Fibroblast of peridontal ligament (primary cell): ENCODE measurements around the gene ADGRG1.

Experiments
- DNase-seq: peaks from one replicate; pipeline ENCODE4 v3.0.0-alpha.2; 2010; ENCODE audit errors: extremely low read depth

Gene ADGRG1

DNA sequence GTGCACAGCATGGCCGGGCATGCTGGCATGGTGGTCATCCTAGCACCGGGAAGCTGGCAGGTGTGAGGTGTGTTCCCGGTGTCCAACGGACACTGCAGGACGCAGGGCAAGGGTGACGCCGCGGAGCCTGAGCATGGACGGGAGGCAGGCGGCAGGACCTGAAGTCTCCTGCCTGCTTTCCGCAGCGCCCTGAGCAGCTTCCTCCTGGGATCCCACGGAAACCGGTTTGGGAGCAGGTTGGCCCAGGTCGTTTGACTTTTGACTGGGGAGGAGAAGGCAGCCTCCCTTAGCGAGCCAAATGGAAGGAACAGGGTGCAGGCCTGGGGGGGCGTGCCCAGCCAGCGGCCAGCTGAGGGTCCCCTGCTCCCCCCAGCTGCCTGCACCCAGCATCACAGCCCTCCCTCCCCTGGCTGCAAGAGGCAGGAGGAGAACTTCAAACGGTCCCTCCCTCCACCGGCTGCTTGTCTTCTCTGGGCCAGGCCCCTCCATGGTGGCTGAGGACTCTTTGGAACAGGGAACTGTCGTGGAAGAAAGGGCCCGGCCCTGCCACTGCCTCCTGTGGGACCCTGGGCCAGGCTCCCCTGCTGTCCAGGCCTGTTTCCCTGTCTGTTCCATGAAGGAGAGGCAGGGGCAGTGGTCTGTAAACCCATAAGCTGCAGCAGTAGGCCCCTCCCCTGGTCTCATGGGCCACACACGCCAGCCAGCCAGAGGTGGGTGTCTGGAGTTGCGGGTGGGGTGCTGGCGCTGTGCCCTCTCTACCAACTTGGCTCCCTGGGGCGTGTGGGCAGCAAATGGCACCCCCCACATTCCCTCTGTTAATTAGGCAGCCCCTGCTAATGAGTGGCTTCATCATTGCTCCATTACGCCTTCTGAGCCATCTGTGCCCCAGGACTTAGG, 7.8 kb upstream of the ADGRG1 start:
- DNase-seq: no peak

DNA sequence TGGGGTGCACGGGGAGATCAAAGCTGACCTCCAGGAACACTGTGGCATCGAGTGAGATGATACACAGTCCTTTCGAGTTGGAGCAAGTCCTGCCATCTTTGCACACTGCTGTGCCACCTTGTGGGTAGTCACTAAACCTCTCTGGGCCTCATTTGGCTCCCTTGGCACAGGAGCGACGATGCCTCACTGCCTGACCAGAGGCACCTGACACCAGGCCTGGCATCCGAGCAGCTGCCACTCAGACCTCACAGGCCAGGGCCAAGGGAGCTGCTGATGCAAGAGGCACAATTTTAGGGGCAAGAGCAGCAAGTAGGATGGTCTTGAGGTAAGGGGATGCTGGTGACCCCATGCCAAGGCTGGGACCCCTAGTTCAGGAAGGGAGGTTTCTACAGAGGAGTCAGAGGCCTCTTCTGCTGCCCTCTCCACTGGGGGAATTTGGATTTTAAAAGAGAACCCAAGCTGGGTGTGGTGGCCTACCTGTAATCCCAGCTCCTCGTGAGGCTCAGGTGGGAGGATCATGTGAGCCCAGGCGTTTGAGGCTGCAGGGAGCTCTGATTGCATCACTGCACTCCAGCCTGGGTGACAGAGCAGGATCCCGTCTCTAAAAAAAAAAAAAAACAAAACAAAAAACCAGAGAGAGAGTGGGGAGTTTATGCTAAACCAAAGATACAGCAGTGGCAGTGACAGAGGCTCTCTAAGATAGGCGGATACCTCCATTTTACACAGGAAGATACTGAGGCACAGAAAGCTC, 6.7 kb upstream of the ADGRG1 start:
- DNase-seq: no peak

GRCh38 chr16:57622361-57623250, 5.8 kb upstream of the ADGRG1 start:
- DNase-seq: no peak

GRCh38 chr16:57623251-57624043, 5.0 kb upstream of the ADGRG1 start:
- no peak for DNase-seq

DNA sequence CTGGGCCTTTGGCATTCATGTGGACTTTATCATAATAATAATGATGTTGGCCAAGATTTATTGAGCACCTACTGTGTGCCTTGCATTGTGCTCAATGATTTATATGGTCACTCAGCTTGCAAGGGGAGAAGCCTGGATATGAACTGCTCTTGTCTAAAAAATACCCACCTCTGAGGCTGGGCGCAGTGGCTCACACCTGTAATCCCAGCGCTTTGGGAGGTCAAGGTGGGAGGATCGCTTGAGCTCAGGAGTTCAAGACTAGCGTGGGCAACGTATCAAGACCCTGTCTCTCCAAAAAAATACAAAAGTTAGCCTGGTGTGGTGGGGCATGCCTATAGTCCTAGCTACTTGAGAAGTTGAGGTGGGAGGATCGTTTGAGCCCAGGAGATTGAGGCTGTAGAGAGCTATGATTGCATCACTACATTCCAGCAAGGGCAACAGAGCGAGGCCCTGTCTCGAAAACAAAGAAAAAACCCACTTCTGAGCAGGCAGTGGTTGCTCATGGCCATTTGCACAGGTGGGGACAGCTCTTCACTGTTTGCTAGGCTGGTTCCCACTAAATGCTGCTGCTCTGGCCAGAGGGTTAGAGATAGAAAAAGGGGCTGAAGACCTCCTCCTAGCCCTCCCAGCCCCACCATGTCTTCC, 4.3 kb upstream of the ADGRG1 start:
- DNase-seq: no peak

DNA sequence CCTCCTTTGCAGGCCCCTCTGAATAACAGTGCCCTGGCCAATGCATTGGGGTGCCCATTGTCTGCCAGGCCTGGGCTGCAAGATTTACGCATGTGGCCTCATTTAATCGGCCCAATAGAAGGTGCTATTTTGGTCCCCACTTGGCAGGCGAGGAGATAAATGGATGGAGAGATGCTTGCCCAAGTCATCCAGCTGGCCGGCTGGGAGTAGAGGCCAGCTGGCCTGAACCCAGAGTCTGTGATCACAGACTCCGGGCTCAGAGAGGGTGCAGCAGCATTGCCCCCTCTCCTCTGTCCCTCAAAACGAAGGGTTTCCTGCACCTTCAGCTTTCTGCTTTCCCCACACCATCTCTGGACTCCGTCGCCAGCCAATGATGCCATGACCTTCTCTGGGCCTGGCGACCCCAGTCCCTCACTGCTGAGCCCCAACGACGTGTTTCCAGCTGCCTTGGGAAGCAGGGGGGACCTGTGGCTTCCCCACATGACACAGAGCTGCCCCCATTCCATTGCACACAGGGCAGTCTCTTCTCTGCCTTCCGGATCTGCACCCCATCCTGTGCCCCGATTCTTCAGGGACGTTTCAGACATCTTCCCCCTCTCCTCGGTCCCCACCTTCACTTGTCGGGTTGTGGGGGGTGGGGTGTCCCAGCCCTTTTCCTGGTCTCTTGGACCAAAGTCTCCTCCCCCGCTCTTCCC, 3.5 kb upstream of the ADGRG1 start:
- DNase-seq: no peak

- DNase-seq: no peak
Measured at GRCh38 chr16:57626420-57627170, 1.8 kb upstream of the ADGRG1 start.

GRCh38 chr16:57627184-57627871, 1.1 kb upstream of the ADGRG1 start:
- DNase-seq: peak; percentile 73

DNA sequence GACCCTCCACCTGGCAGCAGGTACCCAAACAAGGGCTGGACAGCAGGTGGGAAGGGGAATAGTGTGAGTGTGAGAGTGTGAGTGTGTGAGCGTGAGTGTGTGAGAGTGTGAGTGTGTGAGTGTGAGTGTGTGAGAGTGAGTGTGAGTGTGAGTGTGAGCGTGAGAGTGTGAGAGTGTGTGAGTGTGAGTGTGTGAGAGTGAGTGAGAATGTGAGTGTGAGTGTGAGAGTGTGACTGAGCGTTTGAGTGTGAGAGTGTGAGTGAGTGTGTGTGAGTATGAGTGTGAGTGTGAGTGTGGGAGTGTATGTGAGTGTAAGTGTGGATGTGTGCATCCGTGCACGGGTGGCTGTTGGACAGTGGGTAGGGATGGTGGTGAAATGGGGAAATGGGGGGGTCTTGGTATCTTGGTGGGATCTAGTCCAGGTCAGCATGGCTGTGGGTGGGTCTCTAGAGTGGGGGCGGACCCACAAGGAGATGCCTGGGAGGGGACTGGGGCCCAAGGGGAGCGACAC, 408 bp downstream of the ADGRG1 start:
- DNase-seq: no peak

DNA sequence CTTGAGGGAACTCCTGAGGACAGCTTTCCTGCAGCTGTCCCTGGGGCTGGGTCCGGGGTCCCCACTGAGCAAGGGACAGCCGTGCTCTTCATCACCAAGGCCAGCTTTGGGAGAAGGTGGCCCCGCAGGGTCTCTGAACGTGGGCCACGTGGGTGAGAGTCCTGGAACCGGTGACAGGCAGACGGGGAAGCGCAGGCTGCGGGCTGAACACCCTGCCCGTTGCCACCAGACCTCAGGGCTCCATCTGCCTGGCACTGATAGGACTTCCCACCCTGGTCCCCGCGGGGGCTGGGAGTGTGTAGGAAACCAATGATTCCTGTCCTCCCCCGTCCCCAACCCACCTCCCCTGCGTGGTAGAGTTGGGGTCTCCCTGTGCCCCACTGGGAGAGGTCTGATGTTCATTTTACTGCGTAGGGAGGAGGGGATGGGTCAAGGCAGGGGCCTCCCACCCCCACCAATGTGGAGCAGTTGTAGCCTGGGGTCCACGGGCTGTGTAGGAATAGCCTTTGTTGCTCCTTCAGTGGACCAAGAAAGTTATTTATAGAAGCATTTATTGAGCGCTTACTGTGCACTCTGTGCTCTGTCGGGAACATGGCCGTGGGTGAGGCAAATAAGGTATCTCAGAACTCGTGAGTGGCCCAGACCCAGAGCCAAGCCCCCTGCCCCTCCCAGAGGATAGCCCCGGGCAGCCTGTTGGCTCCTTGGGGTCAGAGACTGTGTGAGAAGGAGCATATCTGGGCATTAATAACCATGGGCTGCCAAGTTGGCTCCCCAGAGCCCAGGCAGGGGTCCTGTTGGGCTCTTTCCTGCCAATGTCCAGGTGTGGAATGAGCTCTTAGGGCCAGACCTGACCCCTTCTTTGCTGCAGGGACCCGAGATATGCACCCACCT, 1.3 kb downstream of the ADGRG1 start:
- no peak for DNase-seq

GRCh38 chr16:57630407-57630797, 2.0 kb downstream of the ADGRG1 start:
- no peak for DNase-seq

- no peak for DNase-seq
Measured at GRCh38 chr16:57630931-57631845, 2.8 kb downstream of the ADGRG1 start.

GRCh38 chr16:57632568-57632967, 4.1 kb downstream of the ADGRG1 start:
- no peak for DNase-seq

GRCh38 chr16:57633383-57634064, 5.1 kb downstream of the ADGRG1 start:
- no peak for DNase-seq

GRCh38 chr16:57634171-57634570, 5.7 kb downstream of the ADGRG1 start:
- DNase-seq: no peak
